Activated T-cell treated with anti-CD3 and anti-CD28 coated beads for 4 hours (primary cell): ENCODE results near the gene CDH5.

Experiments
- DNase-seq: peaks from one replicate; pipeline ENCODE4 v3.0.0-alpha.2; 2020

Gene CDH5

GRCh38 chr16:66375451-66375850 lies 9.0 kb downstream of the CDH5 start:
- DNase-seq = no peak

- DNase-seq = no peak
Measured at GRCh38 chr16:66376114-66376513, 9.6 kb downstream of the CDH5 start.

DNA sequence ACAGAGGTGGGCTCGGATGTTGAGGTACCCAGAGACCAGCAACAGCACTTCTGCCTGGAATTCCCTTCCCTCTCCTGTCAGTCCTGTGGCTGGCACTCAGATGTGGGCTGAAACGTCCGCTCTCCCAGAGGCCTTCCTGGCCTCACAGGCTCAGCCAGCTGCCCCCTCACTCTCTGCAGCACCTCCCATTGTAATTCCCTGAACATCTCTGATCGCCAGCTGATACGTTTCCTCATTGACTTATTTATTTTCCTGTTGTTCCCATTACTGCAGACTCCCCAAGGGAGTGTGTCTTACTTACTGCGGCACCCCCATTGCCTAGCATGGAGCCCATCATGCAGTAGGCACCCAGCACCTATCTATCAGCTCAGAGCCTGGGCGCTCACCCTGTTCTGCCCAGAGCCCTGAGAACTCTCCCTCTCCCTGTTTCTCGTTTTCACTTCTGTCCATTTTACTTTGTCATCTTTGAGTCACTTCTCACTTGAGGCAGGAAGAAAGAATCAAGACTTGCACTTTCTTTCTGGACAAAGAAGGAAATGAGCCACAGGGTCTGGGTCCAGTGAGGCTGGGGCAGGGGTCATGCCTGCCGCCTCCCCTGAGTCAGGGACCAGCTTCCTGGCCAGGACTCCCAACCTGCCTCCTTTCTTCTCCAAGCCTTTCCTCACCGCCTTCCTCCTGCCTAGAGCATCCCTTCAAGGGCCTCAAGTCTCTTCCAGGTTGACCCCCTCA lies 10.2 kb downstream of the CDH5 start:
- DNase-seq = no peak

GRCh38 chr16:66377324-66377723 lies 10.8 kb downstream of the CDH5 start:
- no peak for DNase-seq

DNA sequence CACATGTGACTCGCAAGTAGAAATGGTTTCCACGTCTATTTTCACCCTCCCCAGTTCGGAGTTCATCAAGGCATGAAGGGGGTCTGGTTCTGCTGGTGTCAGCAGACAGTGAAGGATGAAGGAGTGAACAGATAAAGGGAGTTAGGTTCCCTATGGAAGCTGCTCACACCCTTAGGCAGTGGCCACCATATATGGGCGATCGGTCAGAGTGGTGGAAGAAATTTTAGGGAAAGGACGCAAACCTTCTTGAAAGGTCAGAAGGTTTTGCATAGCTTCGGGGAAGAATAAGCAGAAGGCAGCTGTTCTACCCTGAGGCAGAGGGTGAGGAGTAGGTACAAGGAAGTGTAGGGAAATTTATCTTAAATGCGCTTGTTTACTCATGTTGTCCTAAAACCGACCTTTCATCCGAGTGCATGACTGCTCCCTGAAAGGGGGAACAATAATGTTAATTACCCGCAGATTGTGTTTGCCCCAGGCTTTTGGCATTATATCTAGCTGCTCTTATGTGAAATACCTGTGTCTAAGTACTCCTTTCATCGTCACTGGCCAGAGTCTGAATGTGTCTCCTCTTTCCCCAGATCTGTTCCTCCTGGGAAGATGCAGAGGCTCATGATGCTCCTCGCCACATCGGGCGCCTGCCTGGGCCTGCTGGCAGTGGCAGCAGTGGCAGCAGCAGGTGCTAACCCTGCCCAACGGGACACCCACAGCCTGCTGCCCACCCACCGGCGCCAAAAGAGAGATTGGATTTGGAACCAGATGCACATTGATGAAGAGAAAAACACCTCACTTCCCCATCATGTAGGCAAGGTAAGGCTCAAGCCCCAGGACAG lies 12.5 kb downstream of the CDH5 start:
- DNase-seq = no peak

DNA sequence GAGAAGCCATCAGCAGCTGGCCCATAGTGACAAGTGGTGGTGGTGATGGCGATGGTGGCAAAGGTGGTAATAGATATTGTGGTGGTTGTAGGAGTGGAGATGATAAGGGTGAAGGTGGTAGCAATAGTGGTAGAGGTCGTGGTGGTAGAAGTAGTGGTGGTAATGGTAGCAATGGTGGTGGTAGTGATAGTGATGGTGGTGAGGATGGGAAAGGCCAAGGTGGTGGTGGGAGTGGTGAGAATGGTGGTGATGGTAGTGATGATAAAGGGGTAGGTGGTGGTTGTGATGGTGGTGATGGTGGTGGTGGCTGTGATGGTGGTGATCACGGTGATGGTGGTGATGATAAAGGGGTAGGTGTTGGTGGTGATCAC lies 13.1 kb downstream of the CDH5 start:
- no peak for DNase-seq

DNA sequence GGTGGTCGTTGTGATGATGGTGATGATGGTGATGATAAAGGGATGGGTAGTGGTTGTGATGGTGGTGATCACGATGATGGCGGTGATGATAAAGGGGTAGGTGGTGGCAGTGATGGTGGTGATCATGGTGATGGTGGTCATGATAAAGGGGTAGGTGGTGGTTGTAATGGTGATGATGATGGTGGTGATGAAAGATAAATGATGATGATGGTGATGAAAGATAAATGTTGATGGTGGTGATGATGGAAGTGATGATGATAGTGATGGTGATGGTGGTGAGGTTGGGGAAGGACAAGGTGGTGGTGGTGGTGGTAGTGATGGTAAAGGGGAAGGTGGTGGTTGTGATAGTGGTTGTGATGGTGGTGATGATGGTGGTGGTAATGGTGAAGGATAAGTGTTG lies 13.9 kb downstream of the CDH5 start:
- DNase-seq = no peak

DNA sequence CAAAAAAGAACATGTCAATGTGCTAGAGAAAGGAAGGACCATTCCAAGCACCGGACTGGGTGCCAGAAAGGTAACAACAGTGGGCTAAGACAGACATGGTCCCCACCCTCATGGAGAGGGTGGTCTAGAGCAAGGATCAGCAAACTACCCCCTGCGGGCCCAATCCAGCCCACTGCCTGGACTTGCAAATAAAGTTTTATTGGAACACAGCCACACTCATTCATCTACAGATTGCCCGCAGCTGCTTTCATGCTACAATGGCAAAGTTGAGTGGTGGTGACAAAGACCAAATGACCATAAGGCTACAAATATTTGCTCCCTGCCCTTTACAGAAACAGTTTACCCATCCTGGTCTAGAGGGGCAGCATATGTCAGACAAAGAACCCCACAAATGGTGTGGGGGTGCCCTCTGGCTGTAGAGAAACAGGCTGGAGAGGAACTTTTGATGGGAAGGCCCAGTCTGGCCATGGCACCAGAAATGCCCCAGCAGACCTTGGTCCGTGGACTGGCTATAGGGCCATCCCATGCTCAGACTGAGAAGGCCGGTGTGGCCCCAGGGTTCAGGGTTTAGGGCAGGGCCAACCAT lies 15.2 kb downstream of the CDH5 start:
- no peak for DNase-seq

- no peak for DNase-seq
Measured at GRCh38 chr16:66382171-66382965, 15.9 kb downstream of the CDH5 start.

GRCh38 chr16:66382966-66383299 lies 16.4 kb downstream of the CDH5 start:
- no peak for DNase-seq

DNA sequence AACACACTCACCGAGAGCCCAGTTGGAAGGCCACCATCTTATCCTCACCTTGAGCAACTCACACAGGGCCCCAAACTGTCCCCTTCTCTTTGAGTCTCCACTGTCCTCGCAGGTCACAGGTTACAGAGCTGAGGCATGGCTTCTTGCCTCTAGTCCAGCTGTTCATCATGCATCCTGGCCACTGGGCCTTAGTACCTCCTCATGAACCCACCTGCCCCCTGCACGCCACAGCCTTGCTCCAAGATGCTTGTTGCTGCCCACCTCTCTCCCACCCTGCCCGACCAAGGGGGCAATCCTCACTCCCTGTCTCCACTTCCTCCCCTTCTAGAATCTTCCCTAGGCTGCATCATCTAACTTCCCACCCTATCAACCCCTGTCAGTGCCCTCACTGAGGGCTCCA lies 17.1 kb downstream of the CDH5 start:
- DNase-seq = no peak

DNA sequence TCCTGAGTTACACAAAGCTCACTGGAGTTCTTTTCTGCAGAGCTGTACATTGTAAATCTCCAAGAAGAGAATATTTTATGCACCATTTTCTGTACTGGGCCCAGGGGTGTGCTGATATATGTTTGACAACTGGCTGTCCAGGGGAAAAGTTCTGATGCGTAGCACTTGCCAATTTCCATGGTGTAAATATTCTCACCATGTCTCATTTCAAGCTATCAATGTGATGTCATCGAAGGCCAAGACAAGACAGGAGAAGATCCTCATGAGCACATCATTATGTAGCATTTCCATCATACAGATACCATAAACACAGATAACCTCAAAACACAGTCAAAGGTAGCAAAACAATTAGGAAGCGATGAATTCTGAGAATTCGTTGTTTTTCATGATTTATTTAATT lies 18.9 kb downstream of the CDH5 start:
- DNase-seq = no peak

DNA sequence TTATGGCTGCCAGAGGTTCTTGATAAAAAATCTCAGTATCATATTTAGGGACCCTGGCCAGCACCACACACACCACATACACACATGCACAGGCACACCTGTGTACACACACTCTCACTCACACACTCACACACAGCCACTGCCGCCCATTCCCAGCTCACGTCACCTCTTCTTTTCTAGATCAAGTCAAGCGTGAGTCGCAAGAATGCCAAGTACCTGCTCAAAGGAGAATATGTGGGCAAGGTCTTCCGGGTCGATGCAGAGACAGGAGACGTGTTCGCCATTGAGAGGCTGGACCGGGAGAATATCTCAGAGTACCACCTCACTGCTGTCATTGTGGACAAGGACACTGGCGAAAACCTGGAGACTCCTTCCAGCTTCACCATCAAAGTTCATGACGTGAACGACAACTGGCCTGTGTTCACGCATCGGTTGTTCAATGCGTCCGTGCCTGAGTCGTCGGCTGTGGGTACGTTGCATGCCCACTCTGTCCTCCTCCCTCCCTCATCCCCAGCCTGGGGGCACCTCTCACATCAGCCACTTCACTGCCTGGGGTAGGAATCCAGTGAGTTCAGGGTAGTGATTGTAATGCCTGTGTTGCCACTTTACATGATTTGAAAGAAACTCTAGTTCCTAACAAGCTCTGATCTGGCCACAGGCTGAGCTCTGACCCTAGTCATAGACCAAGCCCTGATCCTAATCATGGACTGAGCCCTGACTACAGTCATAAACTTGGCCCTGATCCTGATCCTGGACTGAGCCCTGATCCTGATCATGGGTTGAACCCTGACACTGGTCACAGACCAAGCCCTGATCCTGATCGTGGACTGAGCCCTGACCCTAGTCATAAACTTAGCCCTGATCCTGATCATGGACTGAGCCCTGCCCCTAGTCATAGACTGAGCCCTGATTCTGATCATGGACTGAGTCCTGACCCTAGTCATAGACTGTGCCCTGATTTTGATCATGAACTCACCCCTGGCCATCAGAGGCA lies 20.4 kb downstream of the CDH5 start:
- no peak for DNase-seq

DNA sequence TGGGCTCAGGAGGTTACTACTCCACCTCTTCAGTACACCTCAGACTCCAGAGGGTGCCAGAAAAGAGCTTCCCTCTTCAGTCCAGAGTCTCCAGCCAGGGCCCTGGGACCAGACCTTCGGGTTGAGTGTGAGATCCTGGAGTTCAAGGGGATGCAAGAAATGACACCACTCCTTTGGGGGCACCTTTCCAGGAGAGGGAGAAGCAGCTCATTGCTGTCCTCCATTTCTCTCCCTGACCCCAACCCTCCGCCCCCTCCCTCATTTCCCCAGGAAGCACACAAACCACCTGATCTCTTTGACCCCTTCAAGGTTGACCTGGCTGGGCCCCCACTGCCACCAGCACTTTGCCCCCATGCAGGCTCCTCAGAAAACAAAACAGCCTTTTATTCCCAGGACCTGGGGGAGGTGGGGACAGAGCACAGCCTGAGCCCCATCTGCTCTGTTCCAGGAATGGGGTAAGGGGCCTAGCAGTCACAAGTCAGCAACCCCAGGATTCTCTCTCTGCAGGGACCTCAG lies 21.4 kb downstream of the CDH5 start:
- DNase-seq = no peak

- DNase-seq = no peak
Measured at GRCh38 chr16:66388350-66389139, 22.1 kb downstream of the CDH5 start.

DNA sequence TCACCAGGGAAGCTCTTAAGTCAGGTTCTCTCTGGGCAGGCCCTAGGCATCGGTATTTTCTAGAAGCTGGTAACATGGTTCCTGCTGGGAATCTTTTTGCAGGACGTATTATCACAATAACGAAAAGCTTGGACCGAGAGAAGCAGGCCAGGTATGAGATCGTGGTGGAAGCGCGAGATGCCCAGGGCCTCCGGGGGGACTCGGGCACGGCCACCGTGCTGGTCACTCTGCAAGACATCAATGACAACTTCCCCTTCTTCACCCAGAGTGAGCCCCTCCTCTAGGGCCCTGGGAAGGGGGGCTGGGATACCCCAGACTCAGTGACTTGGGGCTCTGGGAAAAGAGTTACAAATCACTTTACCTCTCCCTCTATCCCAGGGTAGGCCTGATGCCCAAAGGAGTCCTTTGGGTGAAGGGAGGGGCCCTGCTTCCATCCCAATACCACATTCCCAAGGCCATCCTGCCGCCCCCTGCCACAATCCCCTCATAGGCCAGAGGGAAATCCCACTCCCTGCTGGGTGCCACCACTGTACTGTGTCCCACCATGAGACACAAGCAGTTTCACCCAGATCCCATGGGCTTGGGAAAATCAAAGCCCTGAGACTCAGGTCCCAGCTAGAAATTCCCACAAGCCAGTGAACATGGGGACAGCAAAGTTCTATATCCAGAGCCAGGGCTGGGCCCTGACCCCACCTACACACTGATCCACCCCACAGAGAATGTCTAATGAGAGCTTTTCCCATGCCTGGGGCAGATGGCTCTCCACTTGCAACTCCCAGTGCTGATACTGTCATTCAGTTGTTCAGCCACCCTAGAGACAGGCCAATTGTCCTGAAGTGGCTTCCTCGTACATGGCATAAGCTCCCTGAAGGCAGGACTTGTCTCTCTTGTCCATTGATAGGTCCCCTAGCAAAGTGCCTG lies 23.0 kb downstream of the CDH5 start:
- no peak for DNase-seq

DNA sequence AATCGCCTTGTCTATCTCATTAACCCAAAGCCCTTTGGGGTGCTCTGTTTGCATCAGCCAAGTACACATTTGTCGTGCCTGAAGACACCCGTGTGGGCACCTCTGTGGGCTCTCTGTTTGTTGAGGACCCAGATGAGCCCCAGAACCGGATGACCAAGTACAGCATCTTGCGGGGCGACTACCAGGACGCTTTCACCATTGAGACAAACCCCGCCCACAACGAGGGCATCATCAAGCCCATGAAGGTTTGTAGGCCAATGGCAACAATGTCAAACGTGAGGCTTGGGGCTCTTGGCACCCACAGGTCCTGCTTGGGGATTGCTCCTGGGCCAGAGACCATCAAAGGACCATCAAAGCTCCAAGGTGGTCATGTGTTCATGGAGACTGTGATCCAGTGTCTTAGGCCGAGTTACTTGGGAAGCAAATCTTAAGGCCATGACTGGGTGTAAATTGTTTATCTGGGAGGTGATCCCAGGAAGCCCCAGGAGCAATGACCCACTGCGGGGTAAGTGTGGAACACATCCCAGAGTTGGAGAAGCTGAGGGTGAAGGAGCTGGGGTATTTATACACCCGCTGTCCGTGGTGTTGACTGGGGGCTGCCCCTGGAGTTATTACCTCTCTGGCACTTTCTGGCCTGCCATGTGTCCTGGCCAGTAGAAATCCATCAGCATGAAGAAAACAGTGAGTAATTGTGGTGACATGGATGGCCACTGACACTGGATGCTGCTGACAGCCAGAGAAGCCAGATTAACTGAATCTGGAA lies 24.0 kb downstream of the CDH5 start:
- DNase-seq = no peak

- no peak for DNase-seq
Measured at GRCh38 chr16:66391726-66392670, 25.5 kb downstream of the CDH5 start.
